ENCODE data around the gene TSC1. TPM values are rescaled to one million over a fixed set of nuclear protein-coding genes. Genes with fewer than 3 reads are reported as not detected.

The TSC1 gene
- total RNA-seq, 1 donor from 2014 or later, result 64.9 TPM

DNA sequence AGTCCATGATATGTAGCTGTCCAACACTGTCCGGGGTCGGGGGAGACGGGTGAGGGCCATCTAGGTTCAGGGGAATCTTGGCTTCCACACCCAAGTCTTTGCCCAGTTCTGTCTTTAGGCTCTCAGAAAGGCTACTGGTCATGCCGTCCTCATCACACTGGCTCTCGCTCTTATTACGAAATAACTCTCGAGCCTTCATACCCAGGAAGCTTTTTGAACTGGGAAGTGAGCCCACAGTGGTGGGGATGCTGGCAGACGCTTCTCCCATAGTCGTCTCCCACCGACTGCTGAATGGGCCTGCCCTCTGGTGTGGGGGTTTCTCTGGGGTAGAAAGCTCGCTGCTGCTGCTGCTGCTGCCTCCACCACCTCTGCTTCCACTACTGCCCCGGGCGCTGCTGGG lies 48.2 kb downstream of the TSC1 start:
- H2AFZ ChIP-seq (replicated peaks), result no peak overlapping the region
- H3F3A ChIP-seq (ENCODE audit: low read depth), result no peaks in the 10 kb centered on the region
- Mint-ChIP-seq H3K9me3 (no peaks in the 10 kb centered on the region), H3K4me3 (no peak overlapping the region), H3K27me3 (ENCODE audit: insufficient read depth, low read depth) (peaks cover 2% of the 10 kb centered on the region), H3K4me1 (no peaks in the 10 kb centered on the region), H3K27ac (peak overlapping the region; percentile 17), H3K36me3 (peaks cover 19% of the 10 kb centered on the region)
- no peaks in the 10 kb centered on the region for H3K79me2 ChIP-seq (ENCODE audit: low read depth)
- no peak overlapping the region for H3K27ac ChIP-seq
- H3K4me2 ChIP-seq, result no peak overlapping the region
- no peak for TF ChIP-seq EZH2 (IDR thresholded peaks at IDR 0.05)
- no peak for TF ChIP-seq CTCF (IDR thresholded peaks at IDR 0.05)
- TF ChIP-seq EZH2phosphoT487 (IDR thresholded peaks at IDR 0.05), result no peak
- H3K27me3 ChIP-seq, result no peaks in the 10 kb centered on the region
- no peak overlapping the region for H3K4me3 ChIP-seq
- no peaks in the 10 kb centered on the region for H4K20me1 ChIP-seq (ENCODE audit: low read depth)
- no peak overlapping the region for H3K9ac ChIP-seq
- DNase-seq (ENCODE audit: low spot score), result no peak
- H3K36me3 ChIP-seq, result no peaks in the 10 kb centered on the region
- no peaks in the 10 kb centered on the region for H3K4me1 ChIP-seq
- H3K9me3 ChIP-seq (ENCODE audit: low read depth), result no peaks in the 10 kb centered on the region

- no peak overlapping the region for H3K9ac ChIP-seq
- Mint-ChIP-seq H3K4me1 (no peaks in the 10 kb centered on the region), H3K9me3 (no peaks in the 10 kb centered on the region), H3K4me3 (no peak overlapping the region), H3K27ac (no peak overlapping the region), H3K27me3 (ENCODE audit: insufficient read depth, low read depth) (peaks cover 3% of the 10 kb centered on the region), H3K36me3 (peaks cover 14% of the 10 kb centered on the region)
- H3F3A ChIP-seq (ENCODE audit: low read depth), result no peaks in the 10 kb centered on the region
- H3K27ac ChIP-seq, result no peak overlapping the region
- H3K79me2 ChIP-seq (ENCODE audit: low read depth), result no peaks in the 10 kb centered on the region
- no peaks in the 10 kb centered on the region for H3K27me3 ChIP-seq
- no peak overlapping the region for H3K4me2 ChIP-seq
- no peak for DNase-seq (ENCODE audit: low spot score)
- H3K4me3 ChIP-seq, result no peak overlapping the region
- no peaks in the 10 kb centered on the region for H4K20me1 ChIP-seq (ENCODE audit: low read depth)
- no peak for TF ChIP-seq CTCF (IDR thresholded peaks at IDR 0.05)
- no peak overlapping the region for H2AFZ ChIP-seq (replicated peaks)
- H3K36me3 ChIP-seq, result no peaks in the 10 kb centered on the region
- no peaks in the 10 kb centered on the region for H3K4me1 ChIP-seq
- no peaks in the 10 kb centered on the region for H3K9me3 ChIP-seq (ENCODE audit: low read depth)
Measured at GRCh38 chr9:132894862-132895835, 49.3 kb downstream of the TSC1 start.

DNA sequence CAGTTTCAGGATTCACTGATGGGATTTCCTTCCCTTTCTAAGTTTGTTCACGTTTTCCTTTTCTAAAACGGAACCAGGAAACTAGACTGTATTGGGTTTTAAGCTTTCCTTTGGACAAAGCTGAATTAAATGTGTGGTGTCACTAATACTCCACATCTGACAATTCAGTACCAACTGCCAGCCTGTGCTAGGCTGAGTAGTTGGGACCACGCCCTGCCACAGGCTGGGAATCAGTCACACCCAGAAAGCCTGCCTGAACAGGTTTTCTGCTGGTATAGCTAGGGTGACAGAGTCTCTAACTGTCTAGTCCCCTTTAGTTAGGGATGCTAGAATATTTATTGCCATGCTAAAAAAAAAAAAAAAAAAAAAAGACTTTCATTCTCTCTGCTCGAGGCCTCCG lies 50.1 kb downstream of the TSC1 start:
- Histone ChIP-seq H3K27me3 (no peaks in the 10 kb centered on the region), H3K27ac (no peak overlapping the region), H3K4me3 (no peak overlapping the region), H2AFZ (replicated peaks) (no peak overlapping the region), H4K20me1 (ENCODE audit: low read depth) (no peaks in the 10 kb centered on the region), H3K4me2 (no peak overlapping the region), H3K4me1 (no peaks in the 10 kb centered on the region), H3K79me2 (ENCODE audit: low read depth) (no peaks in the 10 kb centered on the region), H3F3A (ENCODE audit: low read depth) (no peaks in the 10 kb centered on the region), H3K9me3 (ENCODE audit: low read depth) (no peaks in the 10 kb centered on the region), H3K36me3 (no peaks in the 10 kb centered on the region), H3K9ac (no peak overlapping the region)
- Mint-ChIP-seq H3K9me3 (no peaks in the 10 kb centered on the region), H3K27me3 (ENCODE audit: insufficient read depth, low read depth) (peaks cover 3% of the 10 kb centered on the region), H3K4me1 (no peaks in the 10 kb centered on the region), H3K27ac (no peak overlapping the region), H3K36me3 (peaks cover 14% of the 10 kb centered on the region), H3K4me3 (no peak overlapping the region)
- DNase-seq (ENCODE audit: low spot score), result no peak
- TF ChIP-seq EZH2 (IDR thresholded peaks at IDR 0.05), result no peak
- no peak for TF ChIP-seq EZH2phosphoT487 (IDR thresholded peaks at IDR 0.05)
- TF ChIP-seq CTCF (IDR thresholded peaks at IDR 0.05), result no peak

Data from neural progenitor cell (in vitro differentiated cells).